ENCODE results near the gene RPS25.

DNA sequence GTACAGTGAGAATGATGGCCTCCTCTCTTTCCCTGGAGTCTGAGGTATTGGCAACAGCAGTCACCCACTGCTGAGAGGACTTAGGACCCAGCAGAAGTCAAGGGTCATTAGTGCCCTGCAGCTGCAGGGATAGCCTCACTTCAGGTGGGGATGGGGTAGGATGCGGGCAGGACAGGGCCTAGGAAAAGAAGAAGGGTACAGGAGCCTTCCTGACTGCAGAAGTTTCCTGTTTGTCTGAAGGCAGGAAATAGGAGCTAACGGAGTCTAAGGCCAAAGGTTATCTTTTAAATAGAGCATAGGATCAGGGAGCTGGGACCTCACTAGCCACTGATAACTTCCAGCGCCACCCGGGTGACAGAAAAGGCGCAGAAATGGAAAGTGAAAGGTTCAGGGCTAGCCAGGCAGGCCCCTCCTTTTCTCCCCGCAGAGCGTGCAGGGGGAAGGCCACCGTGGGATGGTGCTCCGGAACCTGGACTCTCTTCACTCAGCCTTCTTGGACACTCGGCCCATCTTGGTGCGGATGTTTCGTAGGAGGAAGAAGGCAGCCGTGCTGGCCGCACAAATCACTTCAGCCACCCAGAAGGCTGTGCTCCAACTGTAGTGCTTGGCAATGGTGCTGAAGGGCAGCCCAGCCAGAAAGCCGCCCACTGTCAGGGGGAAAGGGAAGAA is 6.4 kb upstream of the RPS25 start:
- TF ChIP-seq POLR2AphosphoS5 (IDR thresholded peaks at IDR 0.05) (no peak), EP300 (IDR thresholded peaks at IDR 0.05) (no peak)
- TF ChIP-seq, protein P1, sequence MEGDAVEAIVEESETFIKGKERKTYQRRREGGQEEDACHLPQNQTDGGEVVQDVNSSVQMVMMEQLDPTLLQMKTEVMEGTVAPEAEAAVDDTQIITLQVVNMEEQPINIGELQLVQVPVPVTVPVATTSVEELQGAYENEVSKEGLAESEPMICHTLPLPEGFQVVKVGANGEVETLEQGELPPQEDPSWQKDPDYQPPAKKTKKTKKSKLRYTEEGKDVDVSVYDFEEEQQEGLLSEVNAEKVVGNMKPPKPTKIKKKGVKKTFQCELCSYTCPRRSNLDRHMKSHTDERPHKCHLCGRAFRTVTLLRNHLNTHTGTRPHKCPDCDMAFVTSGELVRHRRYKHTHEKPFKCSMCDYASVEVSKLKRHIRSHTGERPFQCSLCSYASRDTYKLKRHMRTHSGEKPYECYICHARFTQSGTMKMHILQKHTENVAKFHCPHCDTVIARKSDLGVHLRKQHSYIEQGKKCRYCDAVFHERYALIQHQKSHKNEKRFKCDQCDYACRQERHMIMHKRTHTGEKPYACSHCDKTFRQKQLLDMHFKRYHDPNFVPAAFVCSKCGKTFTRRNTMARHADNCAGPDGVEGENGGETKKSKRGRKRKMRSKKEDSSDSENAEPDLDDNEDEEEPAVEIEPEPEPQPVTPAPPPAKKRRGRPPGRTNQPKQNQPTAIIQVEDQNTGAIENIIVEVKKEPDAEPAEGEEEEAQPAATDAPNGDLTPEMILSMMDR (IDR thresholded peaks at IDR 0.05), result no peak

Measured in sigmoid colon (tissue), 4 donors.